OCI-M2 (cell line): ENCODE results near the gene RAB3B.

Experiments used
- DNase-seq: peaks from one replicate; lab custom pipeline; 2025; ENCODE audit not compliant: unreplicated experiment; lab: John Stamatoyannopoulos, UW

RAB3B gene

DNA sequence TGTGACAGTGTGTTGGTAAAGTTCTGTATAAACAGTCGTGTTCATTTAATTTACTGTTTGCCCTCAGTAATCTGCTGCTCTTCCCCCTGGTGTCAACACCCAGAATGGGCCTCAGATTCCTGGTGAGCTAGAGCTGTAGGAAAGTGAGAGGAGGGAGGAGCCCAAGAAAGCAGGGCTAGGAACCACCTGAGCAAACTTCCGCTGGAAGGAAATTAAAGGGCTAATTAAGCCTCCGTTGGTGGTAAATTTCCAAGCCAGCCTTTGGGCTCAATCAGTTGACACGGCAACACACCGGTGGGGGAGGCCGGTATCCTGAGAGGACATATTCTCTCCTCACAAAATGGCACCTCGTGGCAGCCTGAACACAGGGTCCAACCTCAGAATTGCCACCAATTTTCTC lies 32.9 kb downstream of the RAB3B start:
- DNase-seq: no peak

DNA sequence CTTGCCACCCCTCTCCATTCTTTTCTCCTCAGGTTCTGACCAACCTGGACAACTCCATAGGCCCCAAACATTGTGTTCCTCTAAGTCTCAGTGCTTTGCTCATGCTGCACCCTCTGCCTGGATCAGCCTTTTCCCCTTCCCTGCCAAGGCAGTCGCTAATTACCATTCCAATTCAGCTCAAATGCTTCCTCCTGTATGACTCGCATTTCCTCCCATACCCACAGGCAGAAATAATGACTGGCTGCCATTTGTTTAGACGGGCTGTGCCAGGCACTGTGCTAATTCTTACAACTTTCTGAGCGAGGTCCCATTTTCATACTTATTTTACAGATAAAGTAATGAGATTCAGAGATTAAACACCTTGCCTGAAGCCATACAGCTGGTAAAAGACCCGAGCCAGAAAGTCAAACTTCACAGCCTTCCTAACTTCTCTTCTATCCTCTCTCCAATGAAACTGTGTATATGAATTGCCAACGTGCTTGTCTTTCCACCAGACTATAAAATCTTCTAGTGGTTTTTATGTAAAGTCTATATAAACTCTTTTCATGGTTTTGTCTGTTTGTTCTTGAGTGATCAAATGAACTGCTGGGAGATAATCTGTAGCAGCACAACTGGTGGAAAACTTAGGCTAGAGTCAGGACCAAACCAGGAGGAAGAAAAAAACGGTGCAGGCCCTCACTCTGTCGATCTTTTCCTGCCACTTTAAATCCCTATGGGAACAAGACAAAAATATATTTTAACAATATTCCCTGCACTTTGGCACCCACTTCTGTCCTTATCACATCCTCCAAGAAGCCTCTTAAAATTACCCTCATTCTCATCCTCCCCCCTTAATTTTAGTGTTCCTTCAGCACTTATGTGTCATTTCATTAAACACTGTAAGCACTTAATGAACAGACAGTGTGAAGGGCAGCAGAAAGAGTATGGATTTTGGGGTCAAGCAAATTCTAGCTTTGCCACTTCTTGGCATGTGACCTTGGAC lies 33.7 kb downstream of the RAB3B start:
- DNase-seq: no peak

DNA sequence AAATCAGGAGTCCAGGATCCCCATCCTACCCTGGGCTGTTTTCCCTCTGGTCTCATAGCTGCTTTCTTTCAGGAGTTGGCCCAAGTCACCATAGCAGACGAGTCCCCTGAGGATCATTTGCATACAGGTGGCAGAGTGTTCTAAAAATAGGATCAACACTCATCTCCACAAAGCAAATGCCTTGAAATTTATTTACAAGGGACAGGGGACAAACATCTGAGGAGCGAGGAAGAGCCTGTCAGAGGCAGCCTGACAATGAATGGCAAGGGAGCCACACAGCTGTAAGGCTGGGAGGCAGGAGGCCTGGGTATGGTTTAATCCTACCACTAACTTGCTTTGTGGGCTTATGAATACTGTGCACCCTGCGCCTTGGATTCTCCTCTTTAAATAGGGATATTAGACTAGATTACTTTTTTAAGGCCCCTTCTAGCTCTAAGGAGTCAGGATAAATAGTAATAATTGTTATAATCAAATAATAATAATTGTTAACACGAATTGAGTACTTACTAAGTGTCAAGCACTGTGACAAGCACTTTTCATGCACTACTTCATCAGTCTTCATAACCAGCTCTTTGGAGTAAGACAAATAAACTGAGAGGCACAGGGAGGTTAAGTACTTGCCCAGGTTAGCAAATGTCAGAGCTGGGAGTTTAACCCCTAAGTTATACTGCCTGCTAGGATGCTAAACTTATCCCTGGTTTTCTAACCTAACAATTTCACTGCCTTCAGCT lies 34.5 kb downstream of the RAB3B start:
- DNase-seq: no peak

DNA sequence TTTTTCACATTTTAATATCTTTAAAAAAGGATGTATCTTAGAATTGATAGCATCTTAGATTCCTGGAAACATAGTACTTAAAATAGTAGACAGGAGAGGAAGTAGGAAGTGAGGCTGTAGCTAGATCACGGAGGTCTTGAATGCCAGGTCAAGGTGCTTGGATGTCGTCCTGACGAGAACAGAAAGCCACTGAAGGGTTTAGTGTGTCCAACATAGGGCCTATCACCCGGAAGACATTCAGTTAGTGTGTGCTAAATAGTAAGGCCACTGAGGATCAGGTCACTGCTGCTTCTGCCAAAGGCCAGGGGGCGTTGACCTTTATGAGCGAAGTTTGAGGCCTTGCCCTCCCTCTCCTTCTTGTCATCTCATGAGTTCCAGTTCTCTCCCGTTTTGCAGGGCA lies 35.7 kb downstream of the RAB3B start:
- no peak for DNase-seq

DNA sequence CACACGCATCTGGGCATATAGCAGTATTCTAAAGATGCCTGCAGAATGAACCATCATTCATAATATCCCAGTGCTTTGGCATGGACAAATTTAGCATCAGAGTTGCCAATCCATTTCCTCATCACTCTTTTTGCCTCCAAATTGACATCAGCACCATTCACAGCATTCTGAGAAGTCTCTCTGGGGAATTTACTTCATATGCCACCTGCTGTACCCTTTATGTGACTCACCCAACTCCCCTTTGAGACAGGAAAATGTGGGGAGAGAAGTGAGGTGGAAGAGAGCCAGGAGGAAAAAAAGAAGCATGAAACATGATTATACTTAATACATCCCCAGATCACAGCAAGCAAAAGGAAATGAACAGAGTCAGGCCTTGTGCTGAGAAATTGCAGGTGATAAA lies 37.4 kb downstream of the RAB3B start:
- no peak for DNase-seq

DNA sequence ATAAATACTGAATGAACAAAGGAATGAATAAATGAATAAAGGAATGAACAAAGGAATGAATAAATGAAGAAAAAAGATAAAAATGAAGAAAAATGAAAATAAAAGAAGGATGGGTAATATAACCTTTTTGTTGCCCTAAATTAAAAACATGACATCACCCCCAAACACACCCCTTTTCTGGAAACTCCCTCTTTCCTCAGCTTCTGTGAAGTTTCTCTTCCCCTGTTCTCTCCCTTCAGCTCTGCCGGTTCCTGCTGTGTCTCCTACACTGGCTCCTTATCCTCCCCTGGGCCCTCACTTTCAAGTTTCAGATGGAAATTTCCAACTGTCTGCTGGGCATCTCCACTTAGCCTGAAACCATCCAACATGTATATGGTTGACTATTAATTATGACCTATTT lies 37.9 kb downstream of the RAB3B start:
- no peak for DNase-seq

DNA sequence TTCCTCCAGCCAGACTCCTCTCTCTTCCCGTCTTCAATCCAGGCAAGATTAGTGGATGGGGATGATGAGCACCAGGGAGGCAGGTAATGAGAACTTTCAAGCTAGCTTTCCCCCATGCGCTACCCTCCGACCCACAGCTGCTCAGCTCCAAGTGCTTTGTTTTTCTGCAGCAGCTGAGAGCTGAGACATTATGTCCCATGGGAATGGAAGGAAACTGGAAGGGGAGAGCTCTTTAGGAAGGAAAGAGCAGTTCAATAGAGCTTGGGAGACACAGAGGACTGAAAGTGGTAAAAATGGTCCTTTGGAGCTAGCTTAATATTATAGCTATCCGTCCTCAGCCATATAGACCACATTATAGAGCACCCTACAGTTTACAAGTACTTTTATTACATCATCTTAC lies 39.8 kb downstream of the RAB3B start:
- DNase-seq: no peak

DNA sequence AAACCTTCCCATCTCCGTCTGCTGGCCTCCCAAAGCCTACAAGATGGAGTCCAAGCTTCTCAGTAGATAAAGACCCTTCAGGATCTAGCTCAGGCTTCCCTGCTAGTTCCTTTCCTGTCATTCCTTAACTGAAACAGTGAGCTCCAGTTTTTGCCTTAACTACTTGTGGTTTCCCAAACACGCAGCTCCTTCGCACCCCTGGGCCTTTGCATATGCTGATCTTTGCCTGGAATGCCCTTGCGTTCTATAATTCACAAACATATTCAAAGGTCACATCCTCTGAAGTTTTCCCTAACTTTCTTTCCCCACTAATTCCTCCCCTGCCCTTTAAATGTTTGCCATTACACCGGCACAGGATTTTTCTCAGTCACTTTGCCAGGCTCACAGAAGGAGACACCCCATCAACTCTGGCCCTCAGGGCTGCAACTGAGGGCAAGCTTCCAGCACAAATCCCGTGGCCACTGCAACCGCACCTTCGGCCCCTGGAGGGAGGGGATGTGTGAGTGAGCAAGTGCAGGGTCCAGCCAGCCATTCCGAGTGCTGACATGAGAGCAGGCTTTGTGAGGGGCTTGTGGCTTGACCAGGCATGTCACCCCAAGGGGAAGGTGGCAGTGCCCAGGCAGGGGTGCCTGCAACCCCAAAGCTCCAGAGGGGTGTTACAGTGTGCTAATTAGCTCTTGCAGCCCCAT lies 41.3 kb downstream of the RAB3B start:
- DNase-seq: no peak

DNA sequence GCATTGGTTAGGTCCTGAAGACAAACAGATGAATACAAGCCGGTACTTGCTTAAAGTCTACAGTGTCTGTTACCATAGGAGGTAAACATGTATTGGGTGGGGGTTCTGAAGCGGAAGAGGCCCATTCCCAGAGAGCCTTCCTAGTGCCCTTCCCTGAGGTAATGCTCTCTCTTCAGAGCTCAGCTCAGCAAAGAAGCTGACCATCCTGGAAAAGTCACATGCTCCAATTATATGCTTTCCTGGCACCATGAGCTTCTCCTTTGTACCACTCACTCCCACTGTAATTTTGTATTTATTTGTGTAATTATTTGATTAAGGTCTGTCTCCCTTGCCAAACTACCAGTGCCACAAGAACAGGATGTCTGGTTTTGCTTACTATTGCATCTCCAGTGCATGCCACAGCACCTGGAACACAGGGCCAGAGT lies 42.0 kb downstream of the RAB3B start:
- DNase-seq: no peak

DNA sequence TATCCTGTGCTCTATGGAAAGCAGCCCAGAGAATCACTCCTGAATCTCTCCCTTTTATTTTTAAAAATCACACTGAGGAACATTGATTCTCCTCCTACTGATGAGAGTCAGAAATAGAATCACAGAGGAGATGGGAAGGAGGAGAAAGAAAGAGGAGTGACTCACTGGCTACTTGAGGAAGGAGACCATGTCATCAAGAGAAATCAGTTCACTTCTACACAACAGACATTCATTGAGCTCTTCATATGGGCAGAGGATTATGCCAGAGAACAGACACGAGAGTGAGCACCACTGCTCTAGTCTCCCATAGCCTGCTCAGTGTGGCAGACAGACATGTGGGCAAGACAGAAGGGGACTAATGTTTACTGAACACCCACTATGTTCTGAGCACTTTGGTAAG lies 44.2 kb downstream of the RAB3B start:
- no peak for DNase-seq

DNA sequence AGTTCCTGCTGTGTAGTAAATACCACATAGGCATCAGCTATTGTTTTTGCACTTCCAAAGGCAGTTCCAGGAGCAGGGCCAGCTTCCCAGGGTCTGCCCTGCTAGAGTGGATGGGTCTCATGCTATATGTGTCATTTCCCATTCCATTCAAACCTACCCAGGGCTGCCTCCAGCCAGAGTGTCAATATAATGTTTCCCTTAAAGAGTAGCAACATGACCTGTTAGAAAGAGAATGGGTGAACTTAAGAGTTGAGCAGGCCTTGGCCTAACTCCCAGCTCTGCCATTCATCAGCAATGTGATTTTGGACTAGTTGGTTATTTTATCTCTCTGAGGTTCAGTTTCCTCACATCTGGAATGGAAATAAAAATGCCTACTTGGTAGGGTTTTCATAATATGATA lies 44.9 kb downstream of the RAB3B start:
- no peak for DNase-seq

DNA sequence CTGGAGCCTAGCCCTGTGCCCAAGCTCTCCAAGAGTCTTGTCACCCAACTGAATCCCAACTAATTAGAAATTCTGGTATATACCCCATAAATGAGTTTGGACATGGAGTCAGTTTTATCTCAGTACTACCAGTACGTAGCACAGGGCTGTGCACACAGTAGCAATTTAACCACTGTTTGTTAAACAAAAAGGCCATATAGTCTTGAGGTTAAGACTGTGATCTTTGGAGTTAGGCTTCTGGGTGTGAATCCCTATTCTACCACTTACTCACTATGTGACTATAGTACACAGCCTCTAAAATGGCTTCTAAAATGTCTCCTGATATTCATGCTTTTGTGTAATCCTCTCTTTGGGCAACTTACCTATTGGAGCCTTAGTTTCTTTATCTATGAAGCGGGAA lies 48.2 kb downstream of the RAB3B start:
- no peak for DNase-seq

DNA sequence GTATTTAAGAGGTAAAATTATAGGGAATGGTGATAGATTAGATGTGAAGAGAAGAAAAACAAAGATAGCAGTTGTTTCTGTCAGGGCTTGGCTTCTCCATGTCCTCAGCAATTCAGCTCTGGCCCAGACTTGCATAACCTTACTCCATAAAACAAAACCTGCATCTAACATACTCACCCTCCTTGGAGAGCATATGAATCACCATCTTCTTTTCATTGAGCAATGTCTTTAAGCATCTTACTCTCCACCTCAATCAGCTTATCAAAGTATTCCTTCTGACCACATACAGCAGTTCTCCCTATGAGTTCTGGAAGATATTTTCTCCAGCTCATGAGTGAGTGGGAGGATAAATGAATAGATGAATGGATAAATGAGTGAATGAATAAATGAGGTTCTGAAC lies 49.0 kb downstream of the RAB3B start:
- DNase-seq: no peak

DNA sequence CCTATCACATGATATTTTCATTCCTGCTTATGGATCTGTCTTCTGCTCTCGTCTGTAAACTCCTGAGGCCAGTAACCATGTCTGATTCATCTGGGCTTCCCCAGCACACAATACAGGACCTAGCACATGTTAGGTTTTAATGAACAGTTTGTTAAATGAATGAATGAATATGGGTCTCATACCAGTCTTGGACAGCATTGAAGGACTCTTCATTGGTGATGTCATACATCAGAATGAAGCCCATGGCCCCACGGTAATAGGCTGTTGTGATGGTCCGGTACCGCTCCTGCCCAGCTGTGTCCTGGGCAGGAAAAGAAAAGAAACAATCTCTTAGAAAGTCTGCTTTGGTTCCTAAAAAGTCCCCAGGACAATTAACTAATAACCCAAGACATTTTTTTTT lies 53.4 kb downstream of the RAB3B start:
- DNase-seq: no peak

DNA sequence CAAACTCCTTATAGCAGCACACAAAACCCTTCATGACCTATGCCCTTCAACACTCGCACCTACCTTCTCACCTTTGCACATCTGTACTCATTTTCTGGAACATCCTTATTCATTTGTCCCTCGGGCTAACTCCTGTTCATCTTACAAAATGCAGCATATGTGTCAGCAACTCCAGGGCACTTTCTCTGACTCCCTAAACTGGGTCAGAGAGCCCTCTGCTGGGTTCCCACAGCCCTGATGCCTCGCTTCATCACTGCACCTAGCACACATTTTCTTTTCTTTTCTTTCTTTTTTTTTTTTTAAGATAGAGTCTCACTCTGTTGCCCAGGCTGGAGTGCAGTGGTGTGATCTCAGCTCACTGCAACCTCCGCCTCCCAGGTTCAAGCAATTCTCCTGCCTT lies 54.0 kb downstream of the RAB3B start:
- DNase-seq: no peak

DNA sequence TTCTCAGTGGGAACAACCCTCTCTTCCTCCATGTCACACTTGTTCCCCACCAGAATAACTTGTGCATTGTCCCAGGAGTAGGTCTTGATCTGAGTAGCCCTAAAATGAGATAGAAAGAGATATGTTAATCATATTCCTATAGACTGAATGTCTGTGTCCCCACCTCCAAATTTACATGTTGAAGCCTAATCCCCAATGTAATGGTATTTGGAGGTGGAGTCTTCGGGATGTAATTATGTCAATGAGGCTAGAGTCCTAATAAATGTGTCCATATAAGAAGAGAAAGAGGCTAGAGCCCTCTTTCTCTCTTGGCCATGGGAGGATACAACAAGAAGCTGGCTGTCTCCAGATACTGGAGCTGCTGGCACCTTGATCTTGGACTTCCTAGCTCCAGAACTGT lies 57.2 kb downstream of the RAB3B start:
- DNase-seq: no peak

DNA sequence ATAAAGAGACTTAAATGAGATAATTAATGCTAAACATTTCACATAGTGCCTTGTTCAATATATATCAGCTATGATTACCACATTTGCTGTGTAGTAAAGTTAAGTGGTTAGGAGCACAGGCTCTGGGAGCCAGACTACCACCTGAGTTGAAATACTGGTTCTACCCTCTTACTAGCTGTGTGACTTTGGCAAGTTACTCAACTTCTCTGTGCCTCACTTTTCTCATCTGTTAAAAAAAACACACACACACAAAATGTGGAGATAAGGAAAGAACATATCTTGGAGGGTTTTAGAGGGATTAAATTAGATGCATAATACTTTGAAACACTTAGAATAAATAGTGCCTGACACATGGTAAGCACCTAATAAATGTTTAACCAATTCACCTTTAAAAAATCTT lies 60.2 kb downstream of the RAB3B start:
- DNase-seq: no peak

DNA sequence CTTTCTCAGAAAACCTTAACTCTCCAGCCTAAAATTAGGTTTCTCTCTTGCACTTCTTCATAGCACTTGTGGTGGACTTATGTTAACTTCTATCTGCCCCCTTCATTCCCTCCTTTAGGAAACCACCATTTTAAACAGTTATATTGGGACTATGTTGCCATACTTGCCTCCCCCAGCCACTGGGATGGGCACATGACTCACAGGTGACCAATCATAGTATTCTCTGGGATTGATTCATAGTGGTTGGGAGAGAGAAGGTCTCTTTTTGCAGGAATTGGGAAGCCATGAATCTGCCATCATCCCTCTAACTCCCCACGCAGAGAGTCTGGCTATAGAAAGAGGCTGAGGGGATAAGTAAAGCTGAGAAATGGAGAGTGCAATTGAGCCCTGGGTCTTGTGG lies 61.6 kb downstream of the RAB3B start:
- no peak for DNase-seq

DNA sequence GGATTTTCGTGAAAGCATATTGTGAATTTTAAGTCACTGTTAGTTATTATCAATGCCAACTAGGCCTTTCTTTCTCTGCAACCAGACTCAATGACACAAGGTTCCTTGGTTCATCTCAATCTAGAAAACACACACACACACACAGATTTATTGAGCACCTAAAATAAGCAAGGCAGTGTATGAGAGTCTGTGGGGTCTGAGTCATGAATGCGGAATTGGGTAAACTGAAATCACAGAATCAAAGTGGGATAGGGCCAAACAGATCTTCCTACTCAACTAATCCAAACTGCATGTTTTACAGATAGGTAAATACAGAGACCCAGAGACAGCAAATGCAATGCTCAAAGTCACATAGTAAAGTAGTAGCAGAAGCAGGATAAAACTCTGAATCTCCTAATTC lies 63.5 kb downstream of the RAB3B start:
- no peak for DNase-seq

DNA sequence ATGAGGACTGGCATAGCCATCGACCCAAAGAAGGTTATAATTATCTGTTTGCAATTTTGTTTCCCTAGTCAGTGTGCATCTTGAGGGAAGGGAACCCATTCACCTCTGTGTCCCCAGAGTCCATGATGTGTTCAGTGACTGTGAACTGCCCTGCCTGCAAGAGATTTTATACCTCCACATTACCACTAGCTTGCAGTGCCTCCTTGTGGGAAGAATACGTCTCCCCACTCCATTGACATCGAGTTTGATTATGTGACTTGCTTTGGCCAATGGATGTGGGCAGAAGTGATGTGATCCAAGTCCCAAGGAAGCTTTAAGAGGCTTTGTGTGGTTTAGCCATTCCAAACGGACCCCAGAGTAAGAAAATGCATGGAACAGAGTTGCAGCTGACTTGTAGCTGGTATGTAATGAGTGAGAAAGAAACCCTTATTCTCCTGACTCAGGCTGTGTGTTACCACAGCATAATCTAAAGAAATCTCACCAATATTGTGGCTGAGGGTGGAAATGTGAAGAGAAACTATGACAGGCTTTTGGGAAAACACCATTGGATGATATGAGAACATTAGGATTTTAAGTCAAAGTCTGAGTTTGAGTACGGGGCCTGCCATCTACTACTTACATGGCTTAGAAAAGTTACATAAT lies 64.2 kb downstream of the RAB3B start:
- no peak for DNase-seq

DNA sequence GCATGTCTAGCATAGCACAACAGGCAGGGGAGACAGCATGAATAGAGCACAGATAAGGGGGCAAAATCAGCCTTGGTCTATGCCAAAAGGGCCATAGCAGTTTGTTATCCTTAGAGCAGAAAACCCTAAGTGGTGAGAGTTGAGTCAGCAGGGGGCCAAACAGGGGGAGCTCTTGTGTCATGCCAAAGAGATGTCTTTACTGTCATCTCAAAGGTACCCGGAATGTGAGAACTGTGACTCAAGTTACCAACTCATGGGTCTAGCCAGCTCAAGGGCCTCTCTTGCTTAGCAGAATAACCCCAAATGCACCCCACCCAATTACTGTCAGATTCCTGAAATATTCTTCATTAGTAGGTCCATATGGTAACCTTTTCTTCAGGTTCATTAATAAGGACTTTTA lies 66.0 kb downstream of the RAB3B start:
- no peak for DNase-seq
